ENCODE results near the gene IL36G.

- TF ChIP-seq CTCF (IDR thresholded peaks at IDR 0.05) (no peak), POLR2A (IDR thresholded peaks at IDR 0.05) (no peak), POLR2AphosphoS5 (IDR thresholded peaks at IDR 0.05) (no peak)
Observed at GRCh38 chr2:113028112-113028511, 50.3 kb downstream of the IL36G start.

All from prostate gland (tissue), 2 donors.